GM21576 (cell line): ENCODE measurements around the gene MTMR2.

Experiments
- ATAC-seq: cut with Tn5 transposase; IDR thresholded peaks from one replicate; pipeline ENCODE4 v1.9.1; 2021; ENCODE audit warnings: mild to moderate bottlenecking, moderate library complexity; ENCODE audit not compliant: unreplicated experiment

Gene MTMR2

DNA sequence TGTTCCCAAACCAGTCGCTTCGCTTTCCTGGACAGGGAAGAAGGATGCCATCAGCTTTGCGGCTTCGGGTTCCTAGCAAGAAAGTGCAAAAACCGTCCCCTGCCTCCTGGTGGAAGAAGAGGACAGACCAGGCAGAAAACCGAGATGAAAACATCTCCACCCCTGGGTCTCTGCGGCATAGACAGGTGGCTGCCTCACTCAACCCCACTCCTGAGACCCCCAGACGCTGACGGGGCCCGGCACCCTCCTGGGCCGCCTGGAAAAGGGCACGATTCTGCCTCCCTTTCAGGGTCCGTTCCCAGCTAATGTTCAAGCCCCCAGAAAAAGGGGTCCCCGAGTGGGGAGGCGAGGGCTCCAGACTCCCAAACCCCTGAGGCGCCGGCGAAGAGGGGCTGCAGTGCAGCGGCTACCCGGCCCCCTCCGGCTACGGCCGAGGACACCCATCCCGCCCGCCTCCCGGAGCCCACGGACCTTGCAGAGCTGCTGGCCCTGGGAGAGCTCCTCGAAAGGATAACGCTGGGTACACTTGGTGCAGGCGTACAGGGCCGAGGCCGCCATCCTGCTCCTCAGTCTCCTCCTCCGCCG lies 134.9 kb downstream of the MTMR2 start:
- no peak for ATAC-seq
